Panc1 (cell line): Measurements from ENCODE around the gene MAPK6. TPM values are rescaled to one million over a fixed set of nuclear protein-coding genes. Genes with fewer than 3 reads are reported as not detected.

Source experiments
- ATAC-seq: fragments of 200-7000 bp; cut with Tn5 transposase; 2 replicates; pipeline ENCODE4 v1.9.1; 2020; ENCODE audit warnings: mild to moderate bottlenecking, moderate library complexity
- BruUV-seq: library from RNA; stranded (reverse); fragments of 400-500 nt; replicated peaks from 2 replicates; lab custom pipeline; 2021; lab: Mats Ljungman, UMichigan
- CTCF ChIA-PET: fragments of 300-600 bp; sonication (Branson Sonifier 250); formaldehyde crosslinking; loops from one replicate; lab custom pipeline; 2022; ENCODE audit warnings: antibody characterized with exemption; lab: Charles Lee
- POLR2A ChIA-PET: fragments of 300-600 bp; sonication (Branson Sonifier 250); formaldehyde crosslinking; loops from one replicate; lab custom pipeline; 2022; ENCODE audit warnings: antibody characterized with exemption; lab: Charles Lee
- DNase-seq: peaks from one replicate; pipeline ENCODE4 v3.0.0-alpha.2; 2010; ENCODE audit warnings: low read depth, low spot score
- H3K27ac ChIP-seq: 2 replicates; pipeline ENCODE4 v1.5.1; 2011; ENCODE audit warnings: mild to moderate bottlenecking, low read length, inconsistent platforms
- H3K27me3 ChIP-seq: fragments of 200-500 bp; sonication (Bioruptor generic); 2 replicates; pipeline ENCODE4 v1.6.0; 2014; ENCODE audit warnings: low read length, inconsistent platforms; ENCODE audit not compliant: control insufficient read depth, insufficient read depth
- H3K36me3 ChIP-seq: fragments of 200-500 bp; sonication (Bioruptor generic); 2 replicates; pipeline ENCODE4 v1.5.1; 2014; ENCODE audit warnings: inconsistent platforms, mild to moderate bottlenecking, low read length, moderate library complexity; ENCODE audit not compliant: control insufficient read depth, insufficient read depth
- H3K4me1 ChIP-seq: 2 replicates; pipeline ENCODE4 v1.5.1; 2011; ENCODE audit warnings: inconsistent platforms, mild to moderate bottlenecking, low read length, moderate library complexity; ENCODE audit not compliant: control insufficient read depth, insufficient read depth
- H3K4me3 ChIP-seq, 2 experiments: 2 replicates each; pipeline ENCODE4 v1.5.1; 2011 to 2012; ENCODE audit warnings: low read depth in 2 of 2, low read length in 2 of 2, mild to moderate bottlenecking in 2 of 2, inconsistent platforms in 1 of 2, moderate library complexity in 1 of 2
- H3K9me3 ChIP-seq: fragments of 200-500 bp; sonication (Bioruptor generic); 2 replicates; pipeline ENCODE4 v1.5.1; 2014; ENCODE audit warnings: low read depth, mild to moderate bottlenecking, inconsistent platforms, low read length, moderate library complexity; ENCODE audit not compliant: control insufficient read depth, insufficient read depth
- CTCF ChIP-seq: fragments of 450-650 bp; IDR thresholded peaks from 2 replicates; pipeline ENCODE4 v1.5.1; 2017; ENCODE audit warnings: mild to moderate bottlenecking
- POLR2AphosphoS5 ChIP-seq: IDR thresholded peaks from 2 replicates; pipeline ENCODE4 v1.6.1; 2012; ENCODE audit warnings: mild to moderate bottlenecking, low read depth, low read length, moderate library complexity
- REST ChIP-seq, 2 experiments: IDR thresholded peaks; 2 replicates each; pipeline ENCODE4 v1.6.1; 2011 to 2012; ENCODE audit warnings: low read depth in 2 of 2, control low read depth in 1 of 2, low read length in 1 of 2, mild to moderate bottlenecking in 1 of 2, moderate library complexity in 1 of 2; ENCODE audit not compliant: insufficient read depth in 1 of 2
- SIN3A ChIP-seq: IDR thresholded peaks from 2 replicates; pipeline ENCODE4 v1.6.1; 2012; ENCODE audit warnings: low read depth, mild to moderate bottlenecking, low read length, moderate library complexity, borderline replicate concordance; ENCODE audit not compliant: insufficient read depth
- TCF7L2 ChIP-seq: IDR thresholded peaks from 2 replicates; pipeline ENCODE4 v1.6.1; 2011; ENCODE audit warnings: mild to moderate bottlenecking, low read depth, low read length, inconsistent platforms
- in situ Hi-C: cut with HindIII; loops from 2 replicates; pipeline ENCODE4 v1.10.0; 2016; ENCODE audit warnings: low sequenced_read_pairs, low pct_unique_long_range_greater_than_20kb
- intact Hi-C: fragments of 100-400 bp; cut with micrococcal nuclease; formaldehyde crosslinking; loops from one replicate; pipeline ENCODE4 v1.10.0; 2022; ENCODE audit not compliant: unreplicated experiment
- total RNA-seq: library from RNA; stranded (reverse); gene quantifications from one replicate; pipeline ENCODE4 v1.2.1, GENCODE V29; 2021; ENCODE audit not compliant: unreplicated experiment

MAPK6 gene
- total RNA-seq, 1 experiment from 2014 or later = 66.6 TPM

GRCh38 chr15:52100807-52101442, 81.9 kb downstream of the MAPK6 start:
- Histone ChIP-seq H3K36me3 (no peaks in the 10 kb centered on the region), H3K27me3 (no peaks in the 10 kb centered on the region), H3K4me1 (peaks cover 34% of the 10 kb centered on the region), H3K27ac (peak overlapping the region; percentile 60; the same call in 1 of the 2 replicates), H3K4me3 (no peak overlapping the region), H3K9me3 (no peaks in the 10 kb centered on the region)
- TF ChIP-seq CTCF (no peak), SIN3A (no peak), POLR2AphosphoS5 (no peak), REST (IDR thresholded peaks at IDR 0.05; ENCODE audit: insufficient read depth in 1 of 2, low read depth in 2 of 2, low read length in 1 of 2) (no peak), TCF7L2 (no peak)
- intact Hi-C loops (no loop called here), in situ Hi-C loops (no loop called here)
- CTCF ChIA-PET = no interaction called here
- DNase-seq (peak; percentile 80), ATAC-seq (no peak)
- BruUV-seq = no TSS peak
- POLR2A ChIA-PET = no interaction called here

GRCh38 chr15:52101542-52102323, 82.7 kb downstream of the MAPK6 start:
- no peak for ATAC-seq
- intact Hi-C loops (no loop called here), in situ Hi-C loops (no loop called here)
- H3K4me1 ChIP-seq = peaks cover 34% of the 10 kb centered on the region
- TF ChIP-seq SIN3A (no peak), CTCF (no peak), POLR2AphosphoS5 (no peak)
- H3K27ac ChIP-seq = peak overlapping the region; percentile 60
- H3K27me3 ChIP-seq = no peaks in the 10 kb centered on the region
- H3K4me3 ChIP-seq = no peak overlapping the region
- POLR2A ChIA-PET = no interaction called here
- CTCF ChIA-PET = no interaction called here
- BruUV-seq = no TSS peak
- H3K36me3 ChIP-seq = no peaks in the 10 kb centered on the region
- H3K9me3 ChIP-seq = no peaks in the 10 kb centered on the region
- no peak for DNase-seq
